Astrocyte (in vitro differentiated cells and primary cell): ENCODE measurements around the gene ATP6V1F.

Experiments used
- CTCF ChIP-seq: IDR thresholded peaks from 2 replicates; pipeline ENCODE4 v1.5.1; 2011; ENCODE audit warnings: low read depth, mild to moderate bottlenecking, inconsistent platforms, low read length, moderate library complexity; ENCODE audit not compliant: insufficient read depth
- EZH2 ChIP-seq: IDR thresholded peaks from 2 replicates; pipeline ENCODE4 v1.6.1; 2012; ENCODE audit warnings: mild to moderate bottlenecking, low read length, inconsistent platforms; ENCODE audit not compliant: insufficient read depth

GRCh38 chr7:128869138-128869943 is 6.7 kb downstream of the ATP6V1F start:
- TF ChIP-seq CTCF = no peak
- no peak for TF ChIP-seq EZH2
